GM18519 (cell line): ENCODE measurements around the gene SNRPD3.

Source experiments
- ATAC-seq: cut with Tn5 transposase; IDR thresholded peaks from one replicate; pipeline ENCODE4 v1.9.1; 2021; ENCODE audit warnings: mild to moderate bottlenecking, moderate library complexity; ENCODE audit not compliant: unreplicated experiment, low FRiP score

SNRPD3 gene

GRCh38 chr22:24565077-24565476 lies 9.3 kb downstream of the SNRPD3 start:
- no peak for ATAC-seq

DNA sequence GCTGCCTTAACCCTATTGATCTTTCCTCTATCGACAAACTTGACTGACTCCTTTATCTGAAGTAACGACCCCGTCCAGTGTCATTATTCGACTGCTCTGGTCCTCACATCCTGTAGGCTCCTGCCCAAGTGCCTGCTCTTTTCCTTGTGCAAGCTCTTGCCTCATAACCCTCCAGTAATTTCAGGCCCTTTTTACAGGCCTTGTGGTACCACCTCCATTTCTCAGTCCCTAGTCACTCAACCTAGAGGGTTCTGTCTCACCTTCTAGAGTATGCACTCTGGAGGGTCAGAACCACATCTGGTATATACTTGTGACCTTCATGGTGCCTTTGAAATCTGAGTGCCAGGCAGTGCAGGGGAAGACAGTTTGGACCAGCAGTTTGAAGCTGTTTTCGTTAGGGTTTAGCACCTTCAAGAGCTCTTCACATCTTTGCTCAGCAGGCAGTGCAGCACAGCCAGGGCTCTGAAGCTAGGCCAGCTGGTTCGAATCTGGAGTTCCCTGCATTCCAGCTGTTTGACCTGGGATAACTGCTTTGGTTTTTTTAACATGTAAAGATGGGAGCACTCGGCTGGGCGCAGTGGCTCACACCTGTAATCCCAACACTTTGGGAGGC lies 11.2 kb downstream of the SNRPD3 start:
- no peak for ATAC-seq

- no peak for ATAC-seq
These were observed 11.9 kb downstream of the SNRPD3 start for GRCh38 chr22:24567668-24568067.

DNA sequence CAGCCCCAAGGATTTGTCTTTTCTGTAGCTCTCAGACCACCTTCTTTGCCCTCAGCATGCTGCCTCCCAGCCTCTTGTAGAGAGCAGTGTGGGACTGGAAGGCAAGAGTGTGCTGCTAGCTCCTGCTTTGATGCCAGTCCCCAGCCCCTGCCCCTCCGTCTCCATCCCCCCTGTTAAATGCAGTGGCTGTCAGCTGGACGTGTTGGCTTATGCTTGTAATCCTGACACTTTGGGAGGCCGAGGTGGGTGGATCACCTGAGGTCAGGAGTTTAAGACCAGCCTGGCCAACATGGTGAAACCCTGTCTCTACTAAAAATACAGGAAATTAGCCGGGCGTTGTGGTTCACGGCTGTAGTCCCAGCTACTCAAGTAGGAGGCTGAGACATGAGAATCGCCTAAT lies 15.5 kb downstream of the SNRPD3 start:
- no peak for ATAC-seq

DNA sequence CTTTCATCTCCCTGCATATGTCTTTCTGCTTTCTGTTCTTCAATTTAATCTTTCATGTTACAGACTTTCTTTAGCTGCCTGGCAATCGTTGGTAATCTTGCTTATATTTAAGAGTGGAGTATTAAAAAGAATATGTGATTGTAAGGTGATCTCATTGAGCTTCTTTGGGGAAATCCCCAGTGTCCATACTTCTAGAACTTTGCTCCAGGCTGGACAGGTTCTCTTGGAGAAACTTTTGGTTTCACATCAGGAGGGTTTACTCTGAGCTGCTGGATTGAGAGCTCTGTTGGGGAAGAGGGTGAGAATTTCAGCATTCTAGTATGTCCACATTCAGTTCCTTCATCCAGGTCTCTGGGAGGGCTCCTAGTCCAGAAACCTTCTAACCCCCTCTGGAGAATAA lies 21.0 kb downstream of the SNRPD3 start:
- no peak for ATAC-seq

GRCh38 chr22:24578355-24579257 lies 22.8 kb downstream of the SNRPD3 start:
- no peak for ATAC-seq

DNA sequence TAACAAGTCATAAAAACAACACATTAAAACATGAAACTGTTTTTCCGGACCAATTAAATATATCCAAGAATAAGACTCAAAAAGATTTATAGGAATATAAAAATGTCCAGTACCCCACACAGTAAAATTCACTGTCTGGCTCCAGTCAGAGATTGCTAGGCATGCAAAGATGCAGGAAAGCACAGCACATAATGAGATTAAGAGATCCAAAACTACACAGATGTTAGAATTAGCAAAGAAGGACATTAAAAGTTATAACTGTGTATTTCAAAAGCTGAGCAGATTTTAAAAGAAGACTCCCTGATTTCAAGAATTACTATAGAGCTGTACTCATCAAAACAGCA lies 23.4 kb downstream of the SNRPD3 start:
- no peak for ATAC-seq

GRCh38 chr22:24580276-24580675 lies 24.5 kb downstream of the SNRPD3 start:
- ATAC-seq: no peak

GRCh38 chr22:24582056-24582814 lies 26.4 kb downstream of the SNRPD3 start:
- no peak for ATAC-seq

- no peak for ATAC-seq
These were observed 27.7 kb downstream of the SNRPD3 start for GRCh38 chr22:24583221-24584165.

DNA sequence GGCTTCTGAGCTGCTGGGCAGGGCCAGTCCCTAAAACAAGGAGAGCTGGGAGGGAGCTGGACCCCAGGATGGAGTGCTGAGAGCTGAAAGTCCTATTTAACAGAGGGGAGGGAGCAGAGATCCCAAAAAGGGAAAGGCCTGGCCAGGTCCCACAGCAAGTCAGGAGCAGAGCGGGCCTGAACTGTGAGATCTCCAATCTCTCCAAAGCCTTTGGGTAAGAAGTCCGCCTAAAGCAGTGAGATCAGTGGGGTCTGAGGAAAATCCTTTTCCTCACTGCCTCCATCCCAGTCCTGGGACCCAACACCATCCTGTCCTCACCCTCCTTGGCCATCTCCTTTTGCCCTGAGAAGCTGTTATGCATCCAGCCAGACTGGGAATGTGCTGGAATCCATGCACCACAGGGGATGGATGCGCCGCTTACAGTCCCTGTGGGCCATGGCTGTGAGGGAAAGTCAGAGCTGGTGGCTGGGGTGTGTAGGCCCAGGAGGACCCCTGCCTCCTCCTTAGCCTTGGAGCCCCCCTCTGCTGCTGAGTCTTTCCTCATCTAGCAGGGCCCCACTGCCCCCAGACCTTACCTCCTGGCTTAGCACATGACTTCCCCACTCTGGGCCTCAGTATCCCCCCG lies 28.5 kb downstream of the SNRPD3 start:
- ATAC-seq: no peak

GRCh38 chr22:24584871-24585411 lies 29.1 kb downstream of the SNRPD3 start:
- ATAC-seq: no peak

- no peak for ATAC-seq
These were observed 29.7 kb downstream of the SNRPD3 start for GRCh38 chr22:24585461-24585860.

DNA sequence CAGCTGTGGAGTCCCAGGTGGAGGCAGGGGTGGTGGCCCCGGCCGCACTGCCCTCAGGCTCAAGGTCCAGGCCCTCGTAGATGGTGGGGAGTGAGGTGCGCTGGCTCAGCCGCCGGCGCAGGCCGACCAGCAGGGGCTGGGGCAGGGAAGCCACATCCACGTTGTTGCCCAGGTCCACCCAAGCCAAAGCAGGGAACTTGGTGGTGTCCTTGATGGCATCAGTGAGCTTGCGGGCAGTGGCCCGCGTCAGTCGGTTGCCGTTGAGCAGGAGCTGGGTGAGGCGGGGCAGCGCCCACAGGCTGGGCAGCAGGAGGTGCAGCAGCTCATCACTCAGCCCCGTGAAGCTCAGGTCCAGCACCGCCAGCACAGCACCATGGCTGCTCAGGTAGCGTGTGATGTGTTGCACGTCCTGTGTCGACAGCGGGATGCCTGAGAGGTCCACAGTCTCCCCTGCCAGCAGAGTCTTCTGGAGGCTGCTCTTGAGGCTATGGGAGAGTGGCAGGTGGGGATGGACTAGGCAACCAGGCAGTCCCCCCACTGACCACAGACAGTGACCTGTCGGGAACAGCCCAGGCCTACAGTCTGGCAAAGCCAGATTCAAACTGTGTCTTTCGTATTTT lies 30.2 kb downstream of the SNRPD3 start:
- ATAC-seq: no peak

DNA sequence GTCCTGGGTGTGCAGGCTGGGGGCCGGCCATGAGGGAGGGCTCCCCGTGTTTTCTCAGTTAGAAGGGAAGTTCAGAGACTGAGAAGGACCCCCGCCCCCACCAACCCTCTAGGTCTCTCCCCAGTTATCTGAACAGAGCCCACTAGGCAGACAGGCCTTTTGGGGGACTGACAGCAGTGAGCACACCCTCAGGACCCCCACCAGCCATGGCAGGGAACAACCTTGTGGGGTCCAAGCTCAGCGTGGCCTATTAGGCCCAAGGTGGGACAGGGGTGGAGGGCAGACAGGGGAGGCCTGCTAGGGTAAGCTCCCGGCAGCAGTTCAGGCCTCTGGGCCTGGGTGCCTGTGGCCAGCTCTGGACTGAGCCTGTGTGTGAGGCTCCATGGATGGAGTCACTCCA lies 31.5 kb downstream of the SNRPD3 start:
- no peak for ATAC-seq

- no peak for ATAC-seq
These were observed 32.1 kb downstream of the SNRPD3 start for GRCh38 chr22:24587948-24588347.

- no peak for ATAC-seq
These were observed 32.6 kb downstream of the SNRPD3 start for GRCh38 chr22:24588381-24588756.

GRCh38 chr22:24588757-24589481 lies 33.1 kb downstream of the SNRPD3 start:
- no peak for ATAC-seq
